CD4-positive, alpha-beta T cell treated with Interleukin-17A for 4 hours (primary cell): ENCODE results near the gene GPAM.
"Not testable (repeated sequence)": the region's sequence is repeated elsewhere in the genome, so short reads cannot be mapped to it uniquely, and the experiment has no call there.

Experiments used
- DNase-seq: peaks from one replicate; pipeline ENCODE4 v3.0.0-alpha.2; 2020; ENCODE audit warnings: mixed read lengths

GPAM gene

DNA sequence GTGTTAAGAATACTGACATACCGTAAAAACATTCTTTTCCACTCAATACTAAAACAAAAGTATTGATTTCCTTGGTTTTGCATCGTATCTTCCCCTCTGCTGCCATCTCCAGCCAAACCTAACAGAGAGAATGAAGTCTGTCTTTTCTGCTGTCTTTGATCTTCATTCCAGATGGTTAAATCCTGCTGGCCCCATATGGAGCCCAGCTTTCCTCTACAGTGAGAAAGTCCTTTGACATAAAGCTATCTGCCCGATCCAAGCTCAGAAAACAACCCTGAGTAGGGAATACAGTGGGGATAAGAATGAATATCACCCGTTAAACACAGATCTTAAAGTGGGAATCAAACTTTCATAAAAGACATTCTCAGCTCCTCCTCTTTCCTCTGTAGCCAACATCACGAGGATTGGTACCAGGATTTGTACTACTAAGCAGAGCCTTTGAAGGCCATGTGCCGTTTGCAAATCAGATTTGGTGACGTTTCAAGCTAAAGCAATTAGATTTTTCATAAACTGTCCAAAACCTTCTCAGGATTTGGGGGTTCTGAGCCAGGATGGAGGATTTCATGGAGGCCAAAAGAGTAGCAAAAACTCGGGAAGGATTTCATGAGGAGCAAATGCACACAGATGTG lies 30.8 kb upstream of the GPAM start:
- no peak for DNase-seq

DNA sequence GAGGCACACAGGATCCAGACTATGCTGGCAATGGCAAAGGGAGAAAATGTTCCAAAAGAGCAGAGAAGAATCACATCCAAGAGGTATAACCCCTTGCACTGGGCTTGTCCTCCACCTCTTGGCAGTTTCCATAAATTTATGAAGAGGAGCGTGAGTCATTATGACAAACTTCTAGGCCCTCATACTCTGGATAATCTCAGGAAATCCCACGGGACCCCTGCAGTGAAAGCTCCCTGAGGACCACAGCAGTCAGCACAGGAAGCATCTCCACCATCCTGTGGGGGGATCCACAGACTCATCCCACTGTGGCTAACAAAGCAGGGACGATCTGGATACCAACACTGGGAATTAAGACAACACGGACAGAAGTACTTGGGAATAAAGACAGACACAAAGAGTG lies 30.3 kb upstream of the GPAM start:
- no peak for DNase-seq

DNA sequence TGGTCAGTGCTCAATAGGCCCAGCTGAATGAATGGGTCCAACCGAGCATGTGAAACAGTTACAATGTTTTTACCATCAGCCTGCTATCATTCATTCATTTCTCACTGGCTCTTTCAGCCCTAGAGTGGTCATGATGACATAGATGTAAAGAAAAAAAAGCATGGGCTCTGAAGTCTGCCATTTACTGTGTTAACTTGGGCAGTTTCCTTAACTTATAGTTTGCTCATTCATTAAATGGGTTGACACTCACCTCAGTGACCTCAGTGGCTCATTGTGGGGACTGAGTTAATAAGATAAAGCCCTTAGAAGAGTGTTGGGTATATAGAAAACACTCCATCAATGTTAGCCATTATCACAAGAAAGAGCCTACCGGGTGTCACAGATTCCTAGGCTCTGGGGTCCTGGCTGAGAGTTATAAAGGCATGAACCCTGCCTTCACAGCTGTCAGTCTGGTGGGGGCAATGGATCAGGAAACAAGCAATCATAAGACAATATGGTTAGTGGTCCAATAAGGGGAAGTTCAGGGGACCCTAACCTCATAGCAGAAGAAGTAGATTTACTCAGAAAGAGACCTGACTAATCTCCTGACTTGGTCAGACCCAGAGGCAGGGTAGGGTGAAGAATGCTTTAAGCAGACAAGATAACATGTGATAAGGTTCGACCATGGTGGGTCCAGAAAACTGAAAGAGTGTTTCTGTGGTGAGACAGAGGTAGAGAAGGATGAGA lies 29.7 kb upstream of the GPAM start:
- no peak for DNase-seq

DNA sequence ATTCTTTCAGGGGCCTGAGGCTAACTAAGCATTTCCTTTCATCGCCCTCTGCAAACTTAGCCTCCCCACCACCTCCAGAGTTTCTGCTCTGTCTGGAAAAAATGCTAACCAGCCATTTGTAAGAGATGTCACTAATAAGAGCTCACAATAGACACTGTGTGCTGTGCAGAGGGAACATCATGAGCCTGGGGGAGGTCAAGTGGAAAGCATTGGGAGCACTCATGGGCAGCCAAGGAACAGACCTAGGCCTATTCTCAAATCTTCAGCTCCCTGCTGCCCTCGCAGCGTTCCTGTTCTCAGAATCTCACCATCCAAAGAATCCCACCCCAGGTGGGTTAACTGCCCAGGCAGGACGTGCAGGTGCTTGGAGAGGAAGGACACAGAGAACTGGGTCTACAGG lies 27.1 kb upstream of the GPAM start:
- DNase-seq = no peak

DNA sequence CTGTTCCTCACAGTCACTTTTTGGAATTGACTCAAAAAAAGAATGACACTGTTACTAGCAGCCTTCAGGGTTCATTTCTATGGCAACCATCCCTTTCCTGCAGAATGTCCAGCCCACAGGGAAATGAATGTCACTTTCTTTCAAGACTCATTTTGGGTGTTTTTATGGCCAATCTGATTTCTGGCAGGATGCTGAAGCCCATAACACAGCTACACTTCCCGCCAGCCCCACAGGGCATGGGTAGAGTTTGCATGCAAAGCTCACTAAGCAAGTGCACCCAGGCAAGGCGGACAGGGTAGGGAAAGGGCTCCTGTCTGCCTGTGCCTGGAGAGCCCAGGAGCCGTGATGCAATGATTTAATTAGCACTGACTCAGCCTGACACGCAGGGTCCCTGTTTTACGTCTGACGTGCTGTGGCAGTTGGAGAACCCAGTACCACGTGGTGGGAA lies 26.1 kb upstream of the GPAM start:
- DNase-seq = no peak

DNA sequence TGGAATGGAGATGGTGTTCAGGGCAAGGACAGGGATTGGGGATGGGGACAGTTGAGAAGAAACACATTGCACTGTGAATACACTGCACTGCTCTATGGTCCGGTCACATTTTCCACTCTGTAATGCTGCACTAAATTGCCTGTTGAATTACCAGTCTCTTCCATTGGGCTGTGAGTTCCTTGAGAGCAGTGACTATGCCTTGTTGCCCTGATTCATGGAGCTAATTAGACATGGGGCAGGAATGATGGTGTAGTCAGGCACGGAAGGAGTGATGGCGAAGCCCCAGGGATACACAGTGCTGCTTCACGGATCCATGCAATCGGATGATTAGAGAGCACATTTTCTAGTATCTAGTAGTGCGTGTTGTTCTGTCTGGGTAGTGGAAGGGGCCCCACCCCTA lies 25.4 kb upstream of the GPAM start:
- no peak for DNase-seq

DNA sequence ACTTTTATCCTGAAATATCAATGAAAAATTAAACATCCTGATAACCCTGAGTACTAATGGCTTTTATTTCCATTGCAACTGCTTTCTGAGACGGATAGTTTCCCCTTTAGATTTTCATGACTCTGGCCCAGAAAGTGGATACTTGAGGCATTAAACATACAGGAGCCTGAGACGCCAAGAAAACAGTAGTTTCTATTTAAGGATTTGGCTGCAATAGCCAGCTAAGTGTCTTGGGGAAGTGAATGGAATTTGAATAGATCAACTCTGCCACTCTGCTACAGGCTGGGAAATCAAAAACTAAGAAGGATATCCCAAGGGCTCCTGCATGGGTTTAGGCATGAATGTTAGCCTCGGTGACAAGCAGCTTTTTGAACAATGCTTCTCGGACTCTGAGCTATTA lies 24.7 kb upstream of the GPAM start:
- no peak for DNase-seq

DNA sequence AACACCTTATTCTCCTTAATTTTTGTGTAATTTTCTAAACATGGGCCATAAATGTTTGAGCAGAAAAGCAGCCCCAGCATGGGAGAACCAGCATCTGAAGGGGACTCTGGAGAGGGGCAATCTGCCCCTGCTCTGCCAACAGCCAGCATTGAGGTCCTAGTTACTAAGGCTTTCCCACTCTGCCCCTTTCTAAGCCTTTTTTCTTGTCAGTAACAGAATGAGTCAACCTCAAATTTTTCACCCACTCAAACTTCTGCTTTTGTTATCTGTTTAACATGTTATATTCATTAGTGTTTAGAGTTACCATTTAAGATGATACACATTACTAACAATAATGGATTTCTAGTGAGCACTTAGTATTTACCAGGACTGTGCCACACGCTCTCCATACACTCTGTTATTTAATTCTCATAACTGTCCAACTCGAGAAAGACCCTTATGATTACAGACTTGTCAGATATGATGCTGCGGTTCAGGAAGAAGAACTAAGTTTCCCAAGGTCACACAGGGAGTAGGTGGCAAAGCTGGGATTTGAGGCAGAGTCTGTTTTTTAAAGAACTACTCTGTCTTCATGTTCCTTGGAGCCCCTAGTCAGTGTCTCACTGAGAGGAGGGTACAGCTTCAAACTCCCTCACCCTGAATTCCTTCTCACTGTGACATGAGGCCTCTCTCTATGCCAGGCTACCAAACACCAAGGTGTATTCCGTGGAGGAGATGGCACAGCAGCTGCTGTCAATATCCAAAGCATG lies 19.9 kb upstream of the GPAM start:
- DNase-seq = no peak

DNA sequence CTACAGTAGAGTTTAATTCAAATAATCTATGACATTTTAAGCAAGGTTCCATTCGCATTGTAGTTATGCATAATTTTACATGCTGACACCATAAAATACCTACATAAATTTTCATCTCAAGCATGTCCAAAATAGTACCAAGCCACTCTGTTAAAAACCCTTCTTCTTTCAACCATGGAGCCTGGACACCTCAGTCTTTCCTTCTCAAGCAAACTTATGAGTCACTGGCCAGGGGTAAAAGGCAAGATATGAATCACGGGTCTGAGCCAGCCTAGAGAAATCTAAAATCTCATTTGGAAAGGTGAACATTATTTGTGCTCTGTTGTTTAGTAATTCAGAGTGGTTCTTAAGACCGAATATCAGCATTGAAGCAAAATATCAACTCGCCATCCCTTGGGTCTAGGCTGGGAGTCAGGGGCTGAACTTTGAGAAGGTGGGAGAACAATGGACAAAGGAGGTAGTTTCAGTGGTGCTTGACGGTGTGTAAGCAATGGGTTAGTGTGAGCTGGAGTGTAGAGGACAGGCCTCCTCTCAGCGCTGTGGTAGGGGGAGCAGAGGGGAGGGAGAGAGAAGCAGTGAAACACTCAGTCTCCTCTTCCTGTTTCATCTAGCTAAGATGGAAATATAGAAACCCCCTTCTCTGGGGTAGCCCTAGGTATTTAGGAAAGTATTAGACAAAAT lies 19.1 kb upstream of the GPAM start:
- no peak for DNase-seq

DNA sequence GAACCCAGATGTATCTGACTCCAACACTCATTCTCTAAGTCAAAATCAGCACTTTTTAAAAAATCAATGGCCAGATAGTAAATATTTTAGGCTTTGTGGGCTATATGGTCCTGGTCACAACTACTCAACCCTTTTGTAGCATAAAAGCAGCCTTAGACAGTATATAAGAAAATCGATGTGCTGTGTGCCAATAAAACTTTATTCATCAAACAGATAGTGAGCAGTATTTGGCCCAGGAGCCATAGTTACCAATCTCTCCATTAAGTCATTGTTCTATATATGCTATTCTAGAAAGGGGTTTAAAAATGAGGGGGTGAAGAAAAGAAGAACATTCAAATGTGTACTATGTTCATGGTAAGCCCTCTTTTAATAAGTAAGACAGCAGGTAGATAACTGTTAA lies 18.5 kb upstream of the GPAM start:
- no peak for DNase-seq

DNA sequence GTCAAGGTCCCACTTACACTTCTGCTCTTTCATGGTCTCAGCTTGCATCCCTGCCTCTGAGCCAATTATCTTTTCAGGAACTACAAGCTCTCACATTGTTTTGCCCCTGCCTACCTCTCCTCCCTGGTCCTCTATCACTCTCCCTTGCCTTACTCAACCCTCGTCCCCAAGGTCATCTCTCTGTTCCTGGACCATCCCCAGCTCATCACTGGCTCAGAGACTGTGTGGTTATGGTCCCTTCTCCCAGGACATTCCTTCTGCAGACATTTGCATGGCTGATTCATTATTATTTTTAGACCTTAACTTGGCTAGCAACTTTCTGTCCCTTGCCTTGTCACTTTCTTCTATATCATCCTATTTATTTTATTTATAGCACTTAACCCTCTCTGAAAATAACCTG lies 17.8 kb upstream of the GPAM start:
- DNase-seq = no peak

DNA sequence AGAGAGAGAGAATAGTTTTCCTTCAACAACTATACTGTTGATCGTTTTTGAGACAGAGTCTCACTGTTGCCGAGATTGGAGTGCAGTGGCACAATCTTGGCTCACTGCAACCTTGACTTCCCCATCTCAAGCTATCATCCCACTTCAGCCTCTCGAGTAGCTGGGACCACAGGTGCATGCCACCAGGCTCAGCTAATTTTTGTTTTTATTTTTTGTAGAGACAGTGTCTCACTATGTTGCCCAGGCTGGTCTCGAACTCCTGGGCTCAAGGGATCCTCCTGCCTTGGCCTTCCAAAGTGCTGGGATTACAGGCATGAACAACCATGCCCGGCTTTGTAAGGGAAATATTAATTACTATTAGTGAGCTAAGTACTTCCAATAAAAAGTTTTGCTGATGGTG lies 16.7 kb upstream of the GPAM start:
- not testable (repeated sequence) for DNase-seq

DNA sequence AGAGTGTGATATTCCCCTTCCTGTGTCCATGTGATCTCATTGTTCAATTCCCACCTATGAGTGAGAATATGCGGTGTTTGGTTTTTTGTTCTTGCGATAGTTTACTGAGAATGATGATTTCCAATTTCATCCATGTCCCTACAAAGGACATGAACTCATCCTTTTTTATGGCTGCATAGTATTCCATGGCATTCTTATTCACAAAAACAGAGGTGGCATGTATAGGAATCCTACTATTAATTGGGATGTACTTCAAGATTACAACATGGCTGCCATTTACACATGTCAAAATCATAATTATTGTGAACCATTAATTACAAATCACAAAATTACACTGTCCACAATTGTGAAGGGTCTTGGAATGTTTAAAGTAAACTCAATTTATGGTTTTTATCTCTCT lies 14.1 kb upstream of the GPAM start:
- not testable (repeated sequence) for DNase-seq

DNA sequence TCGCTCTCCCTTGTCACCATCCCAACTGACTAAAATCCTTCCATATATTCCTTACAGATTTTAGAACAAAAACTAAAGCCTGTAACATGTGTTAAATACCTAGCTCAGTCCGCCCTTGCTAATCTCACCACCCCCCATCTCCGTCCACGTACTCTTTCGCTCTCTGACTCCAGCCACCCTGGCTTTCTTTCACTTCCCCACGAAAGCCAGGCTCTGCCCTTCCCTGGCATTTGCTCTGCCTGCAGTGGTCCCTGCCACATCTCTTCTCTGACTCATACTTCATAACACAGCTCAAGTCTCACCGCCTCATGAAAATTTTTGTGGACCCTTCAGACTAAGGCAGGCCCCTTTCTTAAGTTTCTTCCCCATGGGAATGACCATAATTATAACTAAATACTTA lies 11.7 kb upstream of the GPAM start:
- DNase-seq = no peak

DNA sequence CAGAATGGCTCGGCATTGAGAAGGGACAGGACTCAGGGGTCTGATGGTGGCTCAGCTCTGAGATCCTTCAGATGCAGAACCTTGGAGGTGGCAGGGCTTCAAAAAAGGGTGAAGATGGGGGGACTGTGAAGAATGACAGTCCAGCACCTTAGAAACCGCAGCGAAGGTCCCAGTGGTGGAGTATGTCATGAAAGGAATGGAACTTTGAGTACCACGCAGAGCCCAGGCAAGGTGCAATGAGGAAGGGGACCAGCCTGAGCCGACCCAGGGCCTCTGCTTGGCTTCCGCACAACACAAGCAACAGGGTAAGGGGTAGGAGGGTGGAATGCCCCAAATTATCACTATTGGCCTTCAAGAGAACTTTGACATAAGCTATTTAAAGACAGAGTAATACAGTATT lies 8.2 kb upstream of the GPAM start:
- no peak for DNase-seq

DNA sequence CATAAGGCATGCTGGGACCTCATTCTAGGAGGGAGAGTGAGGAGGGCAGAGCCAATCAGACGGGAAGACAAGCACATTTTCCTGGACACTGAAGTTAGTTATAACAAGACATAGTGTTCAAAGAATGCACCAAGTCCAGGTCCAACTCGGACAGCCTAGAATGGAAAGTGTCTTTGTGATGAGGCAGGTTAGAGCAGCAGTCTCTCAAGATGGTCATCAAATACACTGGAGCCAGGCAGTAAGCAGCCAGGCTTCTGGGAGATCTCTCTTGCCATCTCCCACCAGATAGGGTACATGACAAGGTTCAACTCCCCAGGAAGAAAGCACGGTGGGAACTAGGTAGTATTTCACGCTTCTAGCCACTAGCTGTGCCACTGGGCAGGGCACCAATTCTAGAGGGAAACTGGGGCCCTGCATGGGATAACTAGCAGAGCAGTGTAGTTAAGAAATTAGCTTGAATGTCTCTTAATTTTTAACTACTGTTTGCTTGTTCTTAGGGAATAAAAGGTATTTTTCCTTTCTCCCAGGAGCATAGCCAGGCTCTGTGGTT lies 7.6 kb upstream of the GPAM start:
- no peak for DNase-seq

DNA sequence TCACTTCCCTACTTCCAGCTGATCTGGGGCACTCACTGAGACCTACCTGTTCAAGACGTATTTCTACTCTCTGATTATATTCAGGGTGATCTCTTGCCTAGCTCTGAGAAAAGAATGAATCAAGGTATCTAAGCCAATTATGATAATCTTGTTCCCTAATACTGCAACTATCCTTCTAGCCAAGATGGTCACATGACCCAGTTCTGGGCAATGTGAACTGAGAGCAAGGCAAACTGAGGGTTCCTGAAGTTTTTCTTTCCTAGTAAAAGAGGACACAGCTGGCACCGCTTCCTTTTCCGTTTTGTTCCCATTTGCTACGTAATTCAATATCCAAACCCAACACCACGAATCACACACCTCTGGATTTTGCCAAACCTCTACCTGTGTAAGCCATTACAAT lies 5.9 kb upstream of the GPAM start:
- no peak for DNase-seq

DNA sequence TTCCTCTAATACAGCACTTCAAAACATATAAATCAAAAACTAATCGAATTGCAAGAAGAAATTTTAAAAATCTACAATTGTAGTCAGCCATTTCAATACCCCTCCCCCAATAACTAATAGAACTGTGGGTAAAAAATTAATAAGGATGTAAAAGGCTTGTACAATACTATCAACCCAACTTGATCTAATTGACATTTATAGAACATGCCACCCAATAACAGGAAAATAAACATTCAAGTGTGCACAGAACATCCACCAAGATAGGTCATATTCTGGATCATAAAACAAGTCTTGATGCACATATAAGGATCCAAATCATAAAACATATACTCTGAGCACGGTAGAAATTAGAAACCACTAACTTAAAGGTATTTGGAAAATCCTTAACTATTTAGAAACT lies 4.0 kb upstream of the GPAM start:
- no peak for DNase-seq

DNA sequence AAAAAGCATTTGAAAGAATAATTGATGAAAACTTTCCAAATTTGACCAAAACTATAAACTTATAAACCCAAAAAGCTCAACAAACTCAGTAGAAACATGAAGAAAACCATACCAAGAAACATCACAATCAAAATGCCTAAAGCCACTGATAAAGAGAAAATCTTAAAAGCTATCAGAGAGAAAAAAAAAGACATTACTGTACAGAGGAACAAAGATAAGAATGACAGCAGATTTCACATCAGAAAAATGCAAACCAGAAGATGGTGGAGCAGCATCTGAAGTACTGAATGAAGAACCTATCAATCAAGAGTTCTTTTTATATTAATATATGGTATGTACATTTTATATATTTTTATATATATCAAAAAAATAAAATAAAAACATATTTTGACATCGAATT lies 2.4 kb upstream of the GPAM start:
- DNase-seq = no peak

DNA sequence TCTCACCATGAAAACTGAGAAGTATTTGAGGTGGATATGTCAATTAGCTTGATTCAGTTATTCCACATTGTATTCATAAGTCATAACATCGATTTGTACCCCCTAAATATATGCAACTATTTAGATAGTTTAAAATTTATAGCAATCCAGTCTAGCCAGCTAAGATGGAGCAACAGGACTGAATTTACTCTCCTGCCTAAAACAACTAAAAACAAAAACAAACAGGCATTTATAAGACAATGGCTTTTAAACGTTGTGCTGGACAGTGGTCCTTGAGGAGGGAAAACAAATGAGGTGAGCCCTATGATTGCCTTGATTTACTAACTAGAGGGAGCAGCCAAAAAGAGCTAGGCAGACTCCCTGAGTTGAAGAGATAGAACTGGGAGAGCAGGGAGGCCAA lies 814 bp upstream of the GPAM start:
- DNase-seq = no peak

DNA sequence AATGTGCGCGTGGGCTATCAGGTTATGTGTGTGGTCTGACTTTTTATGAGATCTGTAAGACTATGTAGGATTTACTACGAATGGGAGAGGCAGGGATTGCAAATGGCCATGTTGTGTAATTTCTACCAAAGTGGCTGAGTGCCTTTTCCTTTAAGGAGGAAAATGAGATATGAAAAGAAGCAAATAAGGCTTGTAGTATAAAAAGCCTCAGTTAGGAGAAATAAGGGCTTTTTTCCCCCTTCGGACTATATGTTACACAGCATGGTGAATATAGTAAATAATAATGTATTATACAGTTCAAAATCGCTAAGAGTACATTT lies 447 bp upstream of the GPAM start:
- no peak for DNase-seq

DNA sequence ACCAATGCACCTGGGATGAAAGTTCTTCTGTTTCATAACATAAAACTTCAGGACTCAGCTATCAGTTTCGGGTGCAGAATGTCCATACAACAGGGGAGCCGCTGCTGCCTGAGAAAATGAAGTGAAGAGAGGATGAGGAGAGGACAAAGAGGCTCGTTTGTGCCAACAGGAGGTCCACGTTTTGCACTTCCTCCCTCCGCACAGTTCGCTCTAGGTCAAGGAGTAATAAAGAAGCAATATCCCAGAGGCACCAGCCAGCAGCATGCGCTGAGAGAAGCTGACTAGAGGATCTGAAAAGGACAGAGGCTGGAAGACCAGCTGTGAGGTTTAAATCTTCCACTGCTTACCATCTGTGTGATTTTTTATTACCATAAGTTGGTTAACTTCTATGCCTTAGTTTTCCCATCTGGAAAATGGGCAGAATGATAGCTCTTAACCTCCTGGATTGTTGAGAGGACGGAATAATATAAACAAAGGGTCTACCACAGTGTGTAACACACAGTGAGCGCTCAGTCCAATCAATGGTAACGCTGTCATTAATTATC lies 709 bp downstream of the GPAM start:
- DNase-seq = no peak

DNA sequence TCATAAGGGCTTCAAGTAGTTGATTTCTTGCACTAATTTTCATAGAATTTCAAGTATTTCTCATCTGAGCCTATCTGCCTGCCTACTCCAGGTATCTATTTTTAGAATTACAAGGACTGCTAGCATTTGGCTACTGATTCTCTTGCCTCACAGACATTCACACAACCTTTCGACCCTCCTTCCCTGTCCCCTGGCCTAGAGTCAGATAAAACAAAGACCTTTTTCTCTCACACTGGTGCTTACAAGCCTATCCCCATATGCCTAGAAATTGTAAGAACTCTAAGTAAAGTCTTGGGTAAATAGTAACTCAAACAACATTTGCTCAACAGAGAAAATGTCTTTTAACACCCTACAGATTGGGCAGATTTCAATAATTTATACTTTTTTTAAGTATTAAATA lies 6.3 kb downstream of the GPAM start:
- no peak for DNase-seq
